Nasal cavity respiratory epithelium epithelial cell of viscerocranial mucosa (primary cell): ENCODE results near the gene SESN3. TPM values are rescaled to one million over a fixed set of nuclear protein-coding genes. Genes with fewer than 3 reads are reported as not detected.

ENCODE experiments used
- total RNA-seq: library from RNA; depleted of rRNA; stranded (reverse); fragments of >200 nt; gene quantifications from 2 replicates; pipeline ENCODE4 v1.2.3, GENCODE V29; 2014

The SESN3 gene
- 14.7 and 70.5 TPM in 2 replicates for total RNA-seq

GRCh38 chr11:95231127-95231880 lies at the start of gene SESN3:
Gene SESN3 (minus strand): TSS chr11:95231202. CDS start chr11:95230860, 342 bp downstream.

Other genes with a start within 250 kb of the SESN3 start
- gene KDM4E, start 205.9 kb downstream of the SESN3 start, total RNA-seq, result not detected in 2 replicates
- not detected in 2 replicates for gene KDM4F, start 181.8 kb downstream of the SESN3 start, total RNA-seq
- gene SRSF8, start 164.3 kb downstream of the SESN3 start, total RNA-seq, result 26.0 and 35.1 TPM in 2 replicates
- 50.9 and 128 TPM in 2 replicates for gene ENDOD1, start 141.4 kb downstream of the SESN3 start, total RNA-seq